ENCODE results near the gene RELN.

The RELN gene

GRCh38 chr7:103952408-103952807 lies 37.0 kb downstream of the RELN start:
- TF ChIP-seq, protein P1, sequence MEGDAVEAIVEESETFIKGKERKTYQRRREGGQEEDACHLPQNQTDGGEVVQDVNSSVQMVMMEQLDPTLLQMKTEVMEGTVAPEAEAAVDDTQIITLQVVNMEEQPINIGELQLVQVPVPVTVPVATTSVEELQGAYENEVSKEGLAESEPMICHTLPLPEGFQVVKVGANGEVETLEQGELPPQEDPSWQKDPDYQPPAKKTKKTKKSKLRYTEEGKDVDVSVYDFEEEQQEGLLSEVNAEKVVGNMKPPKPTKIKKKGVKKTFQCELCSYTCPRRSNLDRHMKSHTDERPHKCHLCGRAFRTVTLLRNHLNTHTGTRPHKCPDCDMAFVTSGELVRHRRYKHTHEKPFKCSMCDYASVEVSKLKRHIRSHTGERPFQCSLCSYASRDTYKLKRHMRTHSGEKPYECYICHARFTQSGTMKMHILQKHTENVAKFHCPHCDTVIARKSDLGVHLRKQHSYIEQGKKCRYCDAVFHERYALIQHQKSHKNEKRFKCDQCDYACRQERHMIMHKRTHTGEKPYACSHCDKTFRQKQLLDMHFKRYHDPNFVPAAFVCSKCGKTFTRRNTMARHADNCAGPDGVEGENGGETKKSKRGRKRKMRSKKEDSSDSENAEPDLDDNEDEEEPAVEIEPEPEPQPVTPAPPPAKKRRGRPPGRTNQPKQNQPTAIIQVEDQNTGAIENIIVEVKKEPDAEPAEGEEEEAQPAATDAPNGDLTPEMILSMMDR (IDR thresholded peaks at IDR 0.05; ENCODE audit: low read length) = no peak
- no peak for TF ChIP-seq EZH2 (IDR thresholded peaks at IDR 0.05; ENCODE audit: borderline replicate concordance, low read length)
- H4K20me1 ChIP-seq (ENCODE audit: insufficient read depth, low read length) = no peaks in the 10 kb centered on the region
- no peak overlapping the region for H2AFZ ChIP-seq (ENCODE audit: low read length)
- H3K27ac ChIP-seq (ENCODE audit: low read depth, low read length, poor library complexity, severe bottlenecking) = no peak overlapping the region
- H3F3A ChIP-seq (ENCODE audit: insufficient read depth, low read length) = no peaks in the 10 kb centered on the region
- H3K27me3 ChIP-seq (ENCODE audit: insufficient read depth, low read length) = no peaks in the 10 kb centered on the region
- no peaks in the 10 kb centered on the region for H3K9me3 ChIP-seq (ENCODE audit: low read length)
- H3K36me3 ChIP-seq (ENCODE audit: insufficient read depth, low read length) = no peaks in the 10 kb centered on the region
- H3K9ac ChIP-seq (ENCODE audit: low read length) = no peak overlapping the region
- H3K9me2 ChIP-seq (ENCODE audit: low read depth, low read length) = no peaks in the 10 kb centered on the region
- H3K79me2 ChIP-seq (ENCODE audit: insufficient read depth, low read length) = no peaks in the 10 kb centered on the region
- no peaks in the 10 kb centered on the region for H3K4me1 ChIP-seq (ENCODE audit: insufficient read depth, low read length, severe bottlenecking)
- no peak overlapping the region for H3K4me2 ChIP-seq (ENCODE audit: low read length)
- no peak overlapping the region for H3K4me3 ChIP-seq (ENCODE audit: low read depth, low read length, poor library complexity, severe bottlenecking)

DNA sequence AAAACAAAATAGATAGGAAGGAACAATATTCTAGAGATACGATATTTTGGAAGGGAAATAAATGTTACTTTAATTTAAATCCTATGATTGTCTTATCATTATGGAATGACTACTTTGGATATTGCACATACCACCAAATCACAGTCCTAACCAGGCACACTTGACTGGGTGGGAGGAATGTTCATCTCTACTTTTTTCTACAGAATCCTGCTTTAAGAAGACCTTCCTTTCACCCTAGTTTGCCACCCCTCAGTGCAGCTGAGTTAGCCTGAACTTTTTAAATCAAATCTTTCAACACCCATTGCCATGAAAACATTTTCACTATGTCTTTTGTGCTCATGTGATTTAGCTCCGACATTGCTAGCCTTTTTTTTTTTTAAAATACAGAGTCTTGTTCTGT lies 38.1 kb downstream of the RELN start:
- H4K20me1 ChIP-seq (ENCODE audit: insufficient read depth, low read length) = no peaks in the 10 kb centered on the region
- TF ChIP-seq, protein P1 (IDR thresholded peaks at IDR 0.05; ENCODE audit: low read length) = no peak
- TF ChIP-seq EZH2 (IDR thresholded peaks at IDR 0.05; ENCODE audit: borderline replicate concordance, low read length) = no peak
- H2AFZ ChIP-seq (ENCODE audit: low read length) = no peak overlapping the region
- H3K27me3 ChIP-seq (ENCODE audit: insufficient read depth, low read length) = no peaks in the 10 kb centered on the region
- H3K9ac ChIP-seq (ENCODE audit: low read length) = no peak overlapping the region
- no peaks in the 10 kb centered on the region for H3K9me3 ChIP-seq (ENCODE audit: low read length)
- H3K79me2 ChIP-seq (ENCODE audit: insufficient read depth, low read length) = no peaks in the 10 kb centered on the region
- H3K4me3 ChIP-seq (ENCODE audit: low read depth, low read length, poor library complexity, severe bottlenecking) = no peak overlapping the region
- H3K4me2 ChIP-seq (ENCODE audit: low read length) = no peak overlapping the region
- no peak overlapping the region for H3K27ac ChIP-seq (ENCODE audit: low read depth, low read length, poor library complexity, severe bottlenecking)
- no peaks in the 10 kb centered on the region for H3F3A ChIP-seq (ENCODE audit: insufficient read depth, low read length)
- no peaks in the 10 kb centered on the region for H3K4me1 ChIP-seq (ENCODE audit: insufficient read depth, low read length, severe bottlenecking)
- H3K36me3 ChIP-seq (ENCODE audit: insufficient read depth, low read length) = no peaks in the 10 kb centered on the region
- H3K9me2 ChIP-seq (ENCODE audit: low read depth, low read length) = no peaks in the 10 kb centered on the region

DNA sequence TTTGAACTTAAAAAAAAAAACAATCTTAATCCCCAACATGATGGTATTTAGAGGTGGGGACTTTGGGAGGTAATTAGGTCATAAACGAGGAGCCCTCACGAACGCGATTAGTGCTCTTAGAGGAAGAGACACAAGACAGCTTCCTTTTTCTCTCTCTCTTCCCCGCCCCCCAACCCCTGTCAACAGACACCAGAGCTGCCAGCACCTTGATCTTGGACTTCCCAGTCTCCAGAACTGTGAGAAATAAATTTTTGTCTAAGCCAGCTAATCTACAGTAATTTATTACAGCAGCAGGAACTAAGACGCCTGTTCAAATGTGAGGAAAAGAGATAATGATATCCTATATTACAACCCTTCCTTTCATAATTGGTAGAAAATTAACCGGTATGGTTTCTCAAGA lies 40.1 kb downstream of the RELN start:
- Histone ChIP-seq H3K27me3 (ENCODE audit: insufficient read depth, low read length) (no peaks in the 10 kb centered on the region), H3K9me3 (ENCODE audit: low read length) (no peaks in the 10 kb centered on the region), H3K4me2 (ENCODE audit: low read length) (no peak overlapping the region), H3F3A (ENCODE audit: insufficient read depth, low read length) (no peaks in the 10 kb centered on the region), H4K20me1 (ENCODE audit: insufficient read depth, low read length) (no peaks in the 10 kb centered on the region), H3K79me2 (ENCODE audit: insufficient read depth, low read length) (no peaks in the 10 kb centered on the region), H3K4me3 (ENCODE audit: low read depth, low read length, poor library complexity, severe bottlenecking) (no peak overlapping the region), H3K4me1 (ENCODE audit: insufficient read depth, low read length, severe bottlenecking) (no peaks in the 10 kb centered on the region), H3K27ac (ENCODE audit: low read depth, low read length, poor library complexity, severe bottlenecking) (no peak overlapping the region), H3K36me3 (ENCODE audit: insufficient read depth, low read length) (no peaks in the 10 kb centered on the region), H3K9me2 (ENCODE audit: low read depth, low read length) (no peaks in the 10 kb centered on the region), H3K9ac (ENCODE audit: low read length) (no peak overlapping the region), H2AFZ (ENCODE audit: low read length) (no peak overlapping the region)
- TF ChIP-seq, protein P1 (IDR thresholded peaks at IDR 0.05; ENCODE audit: low read length) = no peak
- TF ChIP-seq EZH2 (IDR thresholded peaks at IDR 0.05; ENCODE audit: borderline replicate concordance, low read length) = no peak

All from OCI-LY1 (cell line).